GM18909 (cell line): ENCODE data around the gene KRTAP12-2.

Experiments used
- ATAC-seq: cut with Tn5 transposase; IDR thresholded peaks from one replicate; pipeline ENCODE4 v1.9.1; 2021; ENCODE audit warnings: mild to moderate bottlenecking; ENCODE audit not compliant: unreplicated experiment, poor library complexity

Gene KRTAP12-2, protein sequence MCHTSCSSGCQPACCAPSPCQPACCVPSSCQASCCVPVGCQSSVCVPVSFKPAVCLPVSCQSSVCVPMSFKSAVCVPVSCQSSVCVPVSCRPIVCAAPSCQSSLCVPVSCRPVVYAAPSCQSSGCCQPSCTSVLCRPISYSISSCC

DNA sequence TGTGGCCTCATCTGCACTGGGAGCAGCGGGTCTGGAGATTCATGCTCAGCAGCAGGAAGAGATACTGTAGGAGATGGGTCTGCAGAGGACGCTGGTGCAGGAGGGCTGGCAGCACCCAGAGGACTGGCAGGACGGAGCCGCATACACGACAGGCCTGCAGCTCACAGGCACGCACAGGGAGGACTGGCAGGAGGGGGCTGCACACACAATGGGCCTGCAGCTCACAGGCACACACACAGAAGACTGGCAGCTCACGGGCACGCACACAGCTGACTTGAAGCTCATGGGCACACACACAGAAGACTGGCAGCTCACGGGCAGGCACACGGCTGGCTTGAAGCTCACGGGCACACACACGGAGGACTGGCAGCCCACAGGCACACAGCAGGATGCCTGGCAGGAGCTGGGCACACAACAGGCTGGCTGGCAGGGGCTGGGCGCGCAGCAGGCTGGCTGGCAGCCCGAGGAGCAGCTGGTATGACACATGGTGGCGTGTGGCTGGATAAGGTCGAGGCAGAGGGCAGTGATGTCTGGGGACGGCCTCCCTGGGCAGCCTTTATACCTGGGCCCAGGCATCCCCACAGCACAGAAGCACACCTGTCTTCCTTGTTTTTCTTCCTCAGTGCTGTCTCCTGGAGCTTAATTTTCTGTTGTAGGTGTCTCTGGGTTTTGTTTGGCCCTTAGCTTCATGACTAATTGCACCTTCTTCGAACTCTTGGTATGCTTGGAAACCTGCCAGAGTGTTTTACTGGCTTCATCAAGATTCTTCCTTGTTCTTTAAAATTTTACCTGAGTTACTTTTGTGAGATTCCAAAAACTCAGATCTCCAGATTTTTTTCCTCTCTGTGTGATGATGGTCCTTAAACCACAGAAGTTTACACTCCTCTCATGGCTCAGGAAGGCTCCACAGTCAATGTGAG, at the start of gene KRTAP12-2:
TSS of gene KRTAP12-2 (minus strand) at position 527 of the 920 bp plus-strand sequence. CDS start at position 486, 41 bp downstream.
- ATAC-seq, result no peak

DNA sequence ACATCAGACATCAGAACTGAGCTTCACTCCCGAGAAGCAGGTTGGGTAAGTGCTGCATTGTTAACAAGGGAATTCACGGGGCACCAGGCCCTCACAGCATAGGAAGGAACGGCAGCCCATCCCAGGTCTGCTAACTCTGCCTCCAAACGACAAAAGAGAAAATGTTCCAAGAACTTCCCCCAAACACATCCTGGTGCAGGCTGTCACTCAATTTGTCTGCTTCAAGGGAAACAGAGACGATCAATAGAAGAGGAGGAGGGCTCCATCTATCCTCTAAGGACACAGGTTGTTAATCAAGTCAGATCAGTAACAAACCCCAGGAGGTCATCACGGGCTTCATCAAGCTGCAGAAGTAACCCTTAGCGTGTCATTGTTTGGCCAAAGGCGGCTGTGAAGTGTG, 48.2 kb upstream of the KRTAP12-2 start:
- ATAC-seq, result no peak

DNA sequence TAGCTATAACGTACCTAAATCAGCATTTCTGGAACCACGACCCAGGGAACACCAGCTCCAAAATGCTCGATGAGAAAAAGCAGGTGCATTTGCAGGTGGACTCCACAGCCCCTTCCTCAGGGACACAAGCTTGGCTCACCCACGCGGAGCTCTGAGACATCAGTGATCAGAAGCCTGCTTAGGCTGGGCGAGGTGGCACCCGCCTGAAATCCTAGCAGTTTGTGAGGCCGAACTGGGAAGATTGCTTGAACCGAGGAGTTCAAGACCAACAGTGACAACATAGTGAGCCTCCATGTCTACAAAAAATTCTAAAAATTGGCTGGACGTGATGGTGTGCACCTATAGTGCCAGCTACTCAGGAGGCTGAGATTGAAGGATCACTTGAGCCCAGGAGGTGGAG, 47.1 kb upstream of the KRTAP12-2 start:
- no peak for ATAC-seq

DNA sequence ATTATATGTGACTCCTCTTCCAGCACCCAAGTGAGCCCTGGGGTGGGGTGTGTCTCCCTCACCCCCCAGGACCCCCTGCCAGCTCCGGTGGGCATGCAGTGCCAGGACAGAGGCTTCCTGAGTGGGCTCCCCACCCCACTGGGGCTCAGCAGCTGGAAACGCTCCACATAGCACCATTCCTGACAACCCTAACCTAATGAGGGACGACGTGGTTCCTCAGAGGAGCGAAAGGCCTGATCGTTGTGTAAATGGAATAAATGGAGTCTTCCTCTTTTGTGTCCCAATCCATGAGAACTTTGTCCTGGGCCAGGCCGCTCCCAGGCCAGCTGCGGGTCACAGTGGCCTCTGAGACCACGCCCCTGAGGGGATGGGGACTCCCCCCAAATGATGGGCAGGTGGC, 46.4 kb upstream of the KRTAP12-2 start:
- no peak for ATAC-seq

- no peak for ATAC-seq
Measured at GRCh38 chr21:44712203-44713028, 45.7 kb upstream of the KRTAP12-2 start.

DNA sequence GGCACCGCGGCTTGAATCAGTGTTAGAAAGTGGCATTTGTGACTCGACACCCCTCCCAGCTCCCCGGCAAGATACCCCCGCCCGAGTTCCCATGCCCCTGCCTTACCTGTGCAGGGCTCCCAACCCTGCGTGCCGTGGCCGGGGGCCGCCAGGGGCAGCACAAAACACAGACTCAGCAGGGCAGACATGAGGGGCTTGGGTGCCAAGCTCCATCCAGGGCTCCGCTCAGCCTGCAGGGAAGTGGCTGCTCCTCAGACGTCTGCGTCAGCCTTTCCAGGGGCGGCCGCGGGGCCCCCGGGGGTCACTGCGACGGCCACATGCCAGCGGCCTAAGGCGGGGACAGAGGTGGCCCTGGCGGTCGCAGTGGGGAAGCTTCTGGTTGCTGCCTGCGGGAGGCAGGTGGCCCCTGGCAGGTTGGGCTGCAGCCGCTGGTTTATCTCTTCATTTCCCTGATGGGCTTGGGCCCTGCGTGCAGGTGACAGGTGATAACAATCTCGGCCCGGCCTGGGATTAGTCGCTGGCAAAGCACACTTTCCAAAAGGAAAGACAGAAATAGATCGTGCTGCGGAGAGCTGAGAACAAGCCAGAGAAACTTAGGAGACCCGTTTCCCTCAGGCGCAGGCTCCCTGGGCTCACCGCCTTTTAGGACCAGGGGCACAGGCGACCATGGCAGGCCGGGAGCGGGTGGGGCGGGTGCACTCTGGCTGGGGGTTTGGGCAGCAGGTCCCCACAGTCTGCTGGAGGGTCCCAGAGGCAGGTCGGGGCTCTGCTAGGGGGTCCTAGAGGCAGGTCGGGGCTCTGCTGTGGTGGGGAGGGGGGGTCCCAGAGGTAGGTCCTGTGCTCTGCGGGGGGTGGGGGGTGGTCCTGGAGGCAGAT, 44.8 kb upstream of the KRTAP12-2 start, which contains the start of gene TSPEAR:
TSS of gene TSPEAR (minus strand) at position 246 of the 876 bp plus-strand sequence. CDS start at position 188, 58 bp downstream.
- no peak for ATAC-seq

- ATAC-seq, result no peak
Measured at GRCh38 chr21:44710756-44711326, 44.1 kb upstream of the KRTAP12-2 start.

GRCh38 chr21:44710294-44710665, 43.6 kb upstream of the KRTAP12-2 start:
- ATAC-seq, result no peak

DNA sequence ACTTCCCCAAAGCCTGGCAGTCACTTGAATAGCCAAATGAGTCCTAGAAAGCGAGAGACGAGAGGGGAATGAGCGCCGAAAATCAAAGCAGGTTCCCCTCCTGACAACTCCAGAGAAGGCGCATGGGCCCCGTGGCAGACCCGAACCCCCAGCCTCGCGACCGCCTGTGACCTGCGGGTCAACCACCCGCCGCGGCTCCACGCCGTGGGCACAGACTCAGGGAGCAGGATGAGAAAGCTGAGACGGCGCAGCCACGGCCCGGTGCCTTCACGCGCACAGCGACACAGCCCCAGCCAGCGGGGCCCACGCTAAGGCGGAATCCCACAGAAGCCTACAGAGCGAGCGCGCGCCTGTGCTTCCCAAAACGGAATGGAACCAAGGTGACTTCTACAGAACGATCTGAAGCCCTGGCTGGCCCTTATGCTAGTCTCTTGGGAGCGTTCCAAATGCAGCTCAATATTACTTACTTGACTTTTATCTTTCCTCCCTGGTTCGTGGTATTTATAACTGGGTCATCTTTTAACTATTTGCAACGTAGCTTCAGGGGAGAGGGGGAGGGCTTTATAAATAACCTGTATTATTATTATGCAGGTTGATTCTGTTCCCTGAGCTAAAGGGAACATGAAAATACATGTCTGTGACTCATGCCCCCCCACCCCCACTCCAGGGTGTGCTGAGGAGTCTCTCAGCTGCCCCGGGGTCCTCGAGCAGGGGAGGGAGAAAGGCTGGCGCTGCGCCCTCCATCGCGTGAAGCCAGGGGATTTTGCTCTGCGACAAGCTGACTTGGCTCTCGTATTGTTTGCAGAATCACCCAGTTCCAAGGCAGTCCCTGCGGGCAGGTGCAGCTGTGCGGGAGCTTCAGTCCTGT, 42.9 kb upstream of the KRTAP12-2 start:
- no peak for ATAC-seq

DNA sequence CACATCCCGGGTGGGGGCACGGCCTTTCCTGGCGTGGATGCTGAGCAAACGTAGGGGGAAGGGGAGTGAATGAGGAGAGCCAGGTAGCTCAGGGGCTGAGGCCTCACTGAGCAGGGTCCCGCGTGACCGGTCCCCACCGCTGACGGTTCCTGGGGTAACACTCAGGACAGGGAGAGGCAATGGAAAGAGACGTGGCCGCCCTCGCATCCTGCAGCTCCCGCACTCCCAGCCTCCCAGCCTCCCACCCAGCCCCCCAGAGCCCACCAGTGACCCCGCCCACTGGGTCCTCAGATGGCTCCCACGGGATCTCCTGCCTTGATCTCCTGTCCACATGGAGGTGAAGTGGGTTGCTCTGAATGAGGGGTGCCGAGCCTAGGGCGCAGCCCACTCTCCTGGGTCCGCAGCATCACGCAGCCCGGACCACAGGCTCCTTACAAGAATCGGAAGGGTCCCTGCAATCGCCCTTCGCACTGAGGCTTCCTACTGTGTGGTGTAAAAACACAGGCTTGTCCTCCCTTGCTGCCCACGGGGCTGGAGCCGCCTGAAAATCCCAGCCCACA, 42.2 kb upstream of the KRTAP12-2 start:
- ATAC-seq, result no peak

- ATAC-seq, result no peak
Measured at GRCh38 chr21:44708213-44708865, 41.6 kb upstream of the KRTAP12-2 start.

- no peak for ATAC-seq
Measured at GRCh38 chr21:44706706-44707581, 40.2 kb upstream of the KRTAP12-2 start.

DNA sequence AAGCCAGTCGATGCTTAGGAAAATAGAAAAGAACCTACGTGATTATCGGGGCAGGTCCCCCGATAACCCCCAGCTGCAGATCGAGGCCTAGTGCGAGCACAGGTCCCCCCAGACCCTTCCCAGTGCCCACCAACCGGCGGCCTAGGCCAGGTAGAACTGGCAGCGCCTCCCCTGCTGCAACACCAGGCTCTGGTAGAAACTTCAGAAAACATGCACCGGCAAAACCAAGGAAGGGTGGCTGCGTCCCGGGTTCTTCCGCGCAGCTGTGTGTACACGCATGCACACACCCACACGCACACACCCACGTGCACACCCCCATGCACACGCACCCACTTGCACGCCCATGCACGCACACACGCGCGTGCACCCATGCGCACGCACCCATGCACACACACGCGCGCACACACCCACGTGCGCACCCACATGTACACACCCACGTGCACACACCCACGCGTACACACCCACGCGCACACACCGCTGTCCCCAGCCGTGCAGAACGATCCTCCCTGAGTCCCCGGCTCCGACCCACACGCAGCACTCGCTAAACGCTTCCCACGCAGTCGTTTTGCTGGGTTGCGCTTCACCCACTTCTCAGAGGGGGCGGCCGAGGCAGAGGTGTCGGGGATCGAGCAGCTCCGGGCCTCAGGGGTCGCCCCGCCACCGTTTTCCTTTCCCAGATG, 39.4 kb upstream of the KRTAP12-2 start:
- ATAC-seq, result no peak

DNA sequence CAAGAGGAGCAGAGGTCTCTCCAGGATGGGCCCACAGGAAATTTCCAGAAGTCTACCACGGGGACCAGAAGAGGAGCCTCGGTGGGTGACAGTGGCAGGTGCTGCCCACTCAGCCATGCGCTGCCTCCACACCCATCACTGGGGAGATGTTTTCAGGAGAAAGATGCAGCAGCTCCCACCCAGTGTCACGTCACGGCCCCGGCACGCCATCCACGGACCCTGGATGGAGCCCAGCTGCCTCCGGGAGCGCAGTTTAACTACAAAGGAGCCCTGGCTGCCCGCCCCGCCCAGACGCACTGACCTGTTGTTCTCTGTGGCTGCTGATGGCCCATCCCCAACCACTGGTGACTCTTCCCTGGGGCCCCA, 37.9 kb upstream of the KRTAP12-2 start:
- ATAC-seq, result no peak

- no peak for ATAC-seq
Measured at GRCh38 chr21:44703731-44704635, 37.3 kb upstream of the KRTAP12-2 start.
